ENCODE results near the gene SOX6.

Gene SOX6

DNA sequence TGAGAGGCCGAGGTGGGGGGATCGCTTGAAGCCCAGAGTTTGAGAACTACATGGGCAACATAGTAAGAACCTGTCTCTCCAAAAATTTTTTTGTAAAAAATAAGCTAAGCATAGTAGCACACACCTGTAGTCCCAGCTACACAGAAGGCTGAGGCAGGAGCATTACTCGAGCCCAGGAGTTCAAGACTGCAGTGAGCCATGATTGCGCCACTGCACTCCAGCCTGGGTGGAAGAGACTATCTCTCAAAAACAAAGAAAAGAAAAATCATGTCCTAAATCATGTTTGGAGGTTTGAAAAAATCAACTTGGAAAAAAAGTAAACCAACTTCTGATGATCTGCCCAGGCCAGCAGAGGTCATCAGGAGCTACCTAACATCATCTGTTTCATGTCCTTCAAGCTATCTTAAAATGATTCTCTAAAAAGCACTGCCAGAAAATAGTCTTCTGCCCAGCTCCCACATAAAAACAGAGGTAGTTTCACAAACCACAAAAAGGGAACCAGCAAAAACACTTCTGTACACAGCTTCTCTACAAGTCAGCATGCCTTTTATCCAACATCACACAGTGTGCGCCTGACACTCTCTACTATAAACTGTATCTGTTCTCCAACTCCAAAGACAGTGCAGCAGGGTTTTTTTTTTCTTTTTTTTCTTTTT lies 165.0 kb downstream of the SOX6 start:
- DNase-seq (ENCODE audit: low read depth) = no peak

DNA sequence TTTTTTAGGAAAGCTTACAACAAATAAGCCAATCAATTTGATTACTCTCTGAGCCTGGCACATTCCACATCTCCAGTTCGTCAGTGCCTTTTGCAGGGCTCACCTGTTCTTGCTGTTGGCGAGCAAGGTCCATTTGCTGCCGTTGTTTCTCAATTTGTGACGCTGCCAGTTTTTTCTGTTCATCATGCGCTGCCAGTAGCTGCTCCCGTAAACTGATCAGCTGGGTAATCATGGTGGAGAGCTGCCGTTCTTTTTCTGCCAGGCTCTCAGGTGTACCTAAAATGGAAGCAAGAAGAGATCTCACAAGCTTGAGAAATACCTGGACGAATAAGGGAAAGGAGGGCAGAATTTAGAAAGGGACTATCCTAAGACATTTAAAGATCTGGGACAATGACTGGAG lies 169.7 kb downstream of the SOX6 start:
- no peak for DNase-seq (ENCODE audit: low read depth)

DNA sequence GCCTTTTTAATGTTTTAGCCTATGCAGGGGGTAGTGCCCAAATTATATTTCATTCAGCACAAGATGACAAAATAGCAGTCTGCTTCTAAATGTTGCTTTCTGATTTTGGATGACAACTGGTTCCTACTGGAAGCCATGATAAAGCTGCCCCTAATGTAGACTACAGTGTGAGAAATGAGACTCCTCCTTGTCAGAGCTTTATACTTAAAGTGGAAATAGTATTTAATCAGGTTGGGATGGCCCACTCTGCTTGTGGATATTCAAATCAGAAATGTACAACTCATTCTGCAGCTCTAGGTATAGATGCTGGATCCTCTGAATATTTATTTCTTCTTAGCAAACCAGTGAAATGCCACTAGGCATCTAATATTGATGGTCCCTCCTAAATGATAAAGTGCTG lies 171.3 kb downstream of the SOX6 start:
- no peak for DNase-seq (ENCODE audit: low read depth)

GRCh38 chr11:16184588-16184987 lies 171.8 kb downstream of the SOX6 start:
- no peak for DNase-seq (ENCODE audit: low read depth)

- DNase-seq (ENCODE audit: low read depth) = no peak
Measured at GRCh38 chr11:16182553-16182952, 173.8 kb downstream of the SOX6 start.

GRCh38 chr11:16180868-16181267 lies 175.5 kb downstream of the SOX6 start:
- no peak for DNase-seq (ENCODE audit: low read depth)

DNA sequence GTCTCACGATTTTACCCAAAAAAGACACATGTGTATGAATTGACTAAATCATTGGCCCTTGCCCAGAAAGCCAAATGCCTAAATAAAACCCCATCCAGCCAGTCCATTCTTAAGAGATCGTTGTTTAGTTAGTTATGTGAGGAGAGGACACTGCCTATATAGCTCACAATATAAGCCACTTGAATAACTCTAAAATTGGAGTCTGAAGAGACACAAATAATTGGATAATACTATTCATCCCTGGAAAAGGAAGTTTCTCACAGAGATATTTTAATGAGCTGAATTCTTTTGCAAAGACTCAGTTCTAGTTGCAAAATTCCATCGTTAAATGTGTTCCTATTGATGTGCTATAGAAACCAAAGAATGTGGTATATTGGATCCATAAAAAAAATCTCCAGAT lies 176.7 kb downstream of the SOX6 start:
- no peak for DNase-seq (ENCODE audit: low read depth)

DNA sequence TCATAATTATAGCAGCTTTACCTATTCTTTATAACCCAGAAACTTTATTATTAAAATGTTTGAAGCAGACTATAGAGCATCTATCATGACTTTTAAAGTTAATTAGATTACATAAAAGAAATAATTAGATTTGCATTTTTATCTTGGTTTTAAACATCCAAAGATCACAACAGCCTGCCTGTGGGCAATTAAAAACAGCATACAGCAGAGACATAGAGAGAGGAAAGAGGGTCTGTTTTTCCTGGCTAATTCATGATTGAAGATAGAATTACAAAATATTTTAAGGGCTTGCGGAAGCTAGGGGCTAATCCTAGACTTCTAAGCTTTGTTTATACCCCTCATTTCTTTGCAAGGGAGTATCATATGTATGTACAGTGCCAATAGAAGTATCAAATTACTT lies 178.1 kb downstream of the SOX6 start:
- DNase-seq (ENCODE audit: low read depth) = no peak

DNA sequence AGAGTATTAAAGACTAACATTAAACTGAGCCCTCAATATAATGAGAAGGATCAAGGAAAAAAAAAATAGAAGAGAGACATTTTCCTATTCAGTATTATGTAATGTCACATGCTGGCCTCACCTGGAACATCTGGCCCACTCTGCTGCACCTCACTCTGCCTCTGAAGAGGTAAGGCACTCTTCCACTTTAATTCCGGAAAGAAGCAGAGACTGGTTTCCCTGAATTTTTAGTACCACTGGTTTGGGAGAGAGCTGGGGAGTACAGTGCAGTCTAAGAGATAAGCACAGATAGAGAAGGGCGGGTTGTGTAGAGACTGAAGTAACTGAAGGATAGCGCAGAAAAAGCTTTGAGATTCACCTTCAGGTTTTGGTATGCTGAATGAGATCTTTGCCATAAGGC lies 178.7 kb downstream of the SOX6 start:
- DNase-seq (ENCODE audit: low read depth) = no peak

DNA sequence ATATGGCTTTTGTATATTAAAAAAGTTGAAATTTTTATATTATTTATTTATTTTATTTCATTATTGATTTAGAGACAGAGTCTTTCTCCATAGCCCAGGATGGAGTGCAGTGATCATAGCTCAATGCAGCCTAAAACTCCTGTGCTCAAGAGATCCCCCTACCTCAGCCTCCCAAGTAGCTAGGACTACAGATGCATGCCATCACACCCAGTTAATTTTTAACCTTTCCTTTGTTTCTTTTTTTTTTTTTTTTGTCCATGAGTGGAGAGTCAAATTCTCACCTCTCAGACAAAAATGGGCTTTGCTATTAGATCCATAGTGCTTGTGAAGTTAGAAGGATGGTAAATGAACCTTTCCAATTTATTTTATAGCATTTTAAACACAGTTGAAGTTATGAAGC lies 182.5 kb downstream of the SOX6 start:
- DNase-seq (ENCODE audit: low read depth) = no peak

GRCh38 chr11:16171882-16172281 lies 184.5 kb downstream of the SOX6 start:
- DNase-seq (ENCODE audit: low read depth) = no peak

- no peak for DNase-seq (ENCODE audit: low read depth)
Measured at GRCh38 chr11:16169956-16170847, 186.1 kb downstream of the SOX6 start.

GRCh38 chr11:16169541-16169940 lies 186.8 kb downstream of the SOX6 start:
- DNase-seq (ENCODE audit: low read depth) = no peak

DNA sequence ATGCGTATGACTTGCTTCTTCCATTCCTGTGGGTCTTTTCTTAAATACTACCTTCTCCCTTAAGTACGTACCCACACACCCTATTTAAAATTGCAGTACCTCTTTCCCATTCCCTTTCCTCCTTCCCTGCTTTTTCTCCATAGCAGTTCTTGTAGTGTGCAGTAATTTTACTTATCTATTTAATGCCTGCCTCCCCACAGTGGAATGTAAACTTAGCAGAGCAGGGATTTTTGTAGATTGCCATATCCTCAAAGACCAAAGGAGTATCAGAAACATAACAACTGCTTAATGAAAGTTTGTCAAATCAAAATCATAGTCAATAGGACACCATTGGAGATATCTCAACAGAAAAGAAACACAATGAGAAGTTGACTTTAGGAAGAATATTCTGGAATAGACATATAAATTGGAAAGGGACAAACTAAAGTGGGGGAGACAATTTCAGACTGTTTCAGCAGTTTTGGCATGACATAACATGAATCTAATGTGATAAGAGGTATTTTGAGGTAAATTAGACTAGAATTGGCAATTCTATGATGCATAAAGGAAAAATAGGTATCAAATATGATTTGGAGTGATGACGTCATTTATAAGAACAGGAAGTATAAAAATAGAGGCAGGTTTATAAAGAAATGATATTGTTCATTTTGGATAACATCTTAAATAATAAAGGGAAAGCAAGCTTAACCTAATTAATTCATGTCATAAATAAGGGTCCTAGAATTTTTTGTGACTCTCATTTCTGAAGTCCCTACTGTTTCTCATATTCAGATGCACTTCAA lies 188.4 kb downstream of the SOX6 start:
- no peak for DNase-seq (ENCODE audit: low read depth)

DNA sequence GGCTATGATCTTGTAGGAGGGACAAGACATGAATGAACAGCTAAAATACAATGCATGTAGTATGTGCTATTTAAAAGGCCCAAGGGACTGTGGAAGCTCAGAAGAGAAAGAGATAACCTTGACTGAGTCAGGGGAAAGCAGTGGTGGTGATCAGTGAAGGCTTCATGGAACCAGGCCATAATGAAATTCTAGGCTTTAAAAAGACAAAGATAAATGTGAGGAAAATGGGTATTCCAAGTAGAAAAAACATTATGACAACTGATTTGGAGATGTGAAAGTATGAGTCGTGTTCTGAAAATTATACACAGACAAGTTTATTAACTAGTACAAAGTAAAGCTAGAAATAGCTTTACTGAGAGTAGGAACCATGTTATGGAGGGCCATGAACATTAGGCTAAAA lies 189.8 kb downstream of the SOX6 start:
- no peak for DNase-seq (ENCODE audit: low read depth)

GRCh38 chr11:16160146-16160545 lies 196.2 kb downstream of the SOX6 start:
- DNase-seq (ENCODE audit: low read depth) = no peak

GRCh38 chr11:16158426-16158994 lies 197.8 kb downstream of the SOX6 start:
- DNase-seq (ENCODE audit: low read depth) = no peak

- DNase-seq (ENCODE audit: low read depth) = no peak
Measured at GRCh38 chr11:16157327-16157726, 199.0 kb downstream of the SOX6 start.

DNA sequence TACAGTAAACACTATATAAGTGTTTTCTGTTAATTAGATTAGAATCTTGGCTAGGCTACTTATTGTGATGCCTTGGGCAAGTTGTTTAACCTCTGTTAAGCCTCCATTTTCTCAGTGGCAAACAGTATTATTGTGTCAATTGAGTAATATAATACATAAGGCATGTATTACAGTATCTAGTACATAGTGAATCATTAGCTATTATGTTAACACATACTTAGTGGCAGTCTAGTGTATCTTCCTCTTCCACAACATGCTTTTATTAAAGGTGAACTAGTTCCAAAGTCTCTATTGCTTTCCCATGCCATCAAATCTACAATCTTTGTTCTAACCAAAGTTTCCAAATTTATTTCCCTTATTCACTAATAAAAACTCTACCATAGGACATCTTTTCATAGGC lies 200.9 kb downstream of the SOX6 start:
- no peak for DNase-seq (ENCODE audit: low read depth)

DNA sequence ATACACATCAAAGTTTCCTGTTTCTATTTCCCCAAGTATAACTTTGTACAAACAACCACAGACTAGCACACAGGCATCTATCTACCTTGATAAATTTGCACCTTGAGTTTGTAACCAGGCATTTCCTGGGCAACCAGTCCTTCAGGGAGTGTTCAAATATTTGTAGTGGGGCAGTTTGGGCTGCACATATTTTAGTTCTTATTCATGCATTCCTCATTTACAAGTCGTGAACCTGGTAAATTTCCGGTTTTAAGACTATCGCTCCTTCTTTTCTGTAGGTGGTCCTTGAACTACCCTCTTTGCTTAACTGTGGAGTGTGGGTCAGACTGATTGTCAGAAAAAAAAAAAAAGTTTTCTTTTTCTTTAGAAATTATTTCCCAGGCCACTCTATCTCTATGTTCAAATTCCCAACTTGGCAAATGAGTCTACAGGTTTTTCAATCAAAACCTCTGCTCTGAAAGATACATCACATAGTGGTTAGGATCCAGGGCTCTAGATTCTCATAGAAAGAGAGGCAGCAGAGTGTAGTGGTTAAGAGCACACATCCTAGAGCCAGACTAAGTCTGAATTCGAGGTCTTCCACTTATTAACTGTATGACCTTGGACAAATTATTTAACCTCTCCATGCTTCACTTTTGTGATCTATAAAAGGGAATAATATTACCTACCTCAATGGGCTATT lies 201.5 kb downstream of the SOX6 start:
- DNase-seq (ENCODE audit: low read depth) = no peak

- no peak for DNase-seq (ENCODE audit: low read depth)
Measured at GRCh38 chr11:16153951-16154350, 202.4 kb downstream of the SOX6 start.

- no peak for DNase-seq (ENCODE audit: low read depth)
Measured at GRCh38 chr11:16151138-16151537, 205.2 kb downstream of the SOX6 start.
